HAP-1 (cell line): Measurements from ENCODE around the gene TIAL1.
A peak's percentile ranks its signal among the peaks of the same experiment; 100 is the strongest.

Experiments
- DNase-seq, 2 experiments: peaks; one replicate each; pipeline ENCODE4 v3.0.0-alpha.2; 2016 to 2020; ENCODE audit warnings: low spot score in 2 of 2
- H3K27me3 ChIP-seq: fragments of 250-450 bp; sonication (Bioruptor Pico); 2 replicates; pipeline ENCODE4 v1.5.1; 2020; ENCODE audit warnings: low read depth, mild to moderate bottlenecking, moderate library complexity
- H3K36me3 ChIP-seq: fragments of 250-450 bp; sonication (Bioruptor Pico); replicated peaks from 2 replicates; pipeline ENCODE4 v1.5.1; 2020; ENCODE audit warnings: mild to moderate bottlenecking
- H3K4me1 ChIP-seq: fragments of 250-450 bp; sonication (Bioruptor Pico); 2 replicates; pipeline ENCODE4 v1.5.1; 2020; ENCODE audit warnings: mild to moderate bottlenecking
- H3K4me3 ChIP-seq: fragments of 250-450 bp; sonication (Bioruptor Pico); 2 replicates; pipeline ENCODE4 v1.5.1; 2020; ENCODE audit warnings: mild to moderate bottlenecking, moderate library complexity
- H3K9me3 ChIP-seq: fragments of 250-450 bp; sonication (Bioruptor Pico); 2 replicates; pipeline ENCODE4 v1.5.1; 2020; ENCODE audit warnings: mild to moderate bottlenecking, moderate library complexity
- in situ Hi-C: fragments of 300-500 bp; cut with MboI; formaldehyde crosslinking; loops from 3 replicates; pipeline ENCODE4 v1.14.3; 2020; ENCODE audit warnings: low sequenced_read_pairs, inconsistent platforms, mixed read lengths

TIAL1 gene

GRCh38 chr10:119550827-119551226 is 45.9 kb downstream of the TIAL1 start:
- Histone ChIP-seq H3K9me3 (no peaks in the 10 kb centered on the region), H3K27me3 (peaks cover 7% of the 10 kb centered on the region; the same call in 1 of the 2 replicates), H3K4me1 (peaks cover 5% of the 10 kb centered on the region; the same call in 1 of the 2 replicates), H3K4me3 (no peak overlapping the region), H3K36me3 (no peaks in the 10 kb centered on the region)
- in situ Hi-C loops = no loop called here
- no peak for DNase-seq

DNA sequence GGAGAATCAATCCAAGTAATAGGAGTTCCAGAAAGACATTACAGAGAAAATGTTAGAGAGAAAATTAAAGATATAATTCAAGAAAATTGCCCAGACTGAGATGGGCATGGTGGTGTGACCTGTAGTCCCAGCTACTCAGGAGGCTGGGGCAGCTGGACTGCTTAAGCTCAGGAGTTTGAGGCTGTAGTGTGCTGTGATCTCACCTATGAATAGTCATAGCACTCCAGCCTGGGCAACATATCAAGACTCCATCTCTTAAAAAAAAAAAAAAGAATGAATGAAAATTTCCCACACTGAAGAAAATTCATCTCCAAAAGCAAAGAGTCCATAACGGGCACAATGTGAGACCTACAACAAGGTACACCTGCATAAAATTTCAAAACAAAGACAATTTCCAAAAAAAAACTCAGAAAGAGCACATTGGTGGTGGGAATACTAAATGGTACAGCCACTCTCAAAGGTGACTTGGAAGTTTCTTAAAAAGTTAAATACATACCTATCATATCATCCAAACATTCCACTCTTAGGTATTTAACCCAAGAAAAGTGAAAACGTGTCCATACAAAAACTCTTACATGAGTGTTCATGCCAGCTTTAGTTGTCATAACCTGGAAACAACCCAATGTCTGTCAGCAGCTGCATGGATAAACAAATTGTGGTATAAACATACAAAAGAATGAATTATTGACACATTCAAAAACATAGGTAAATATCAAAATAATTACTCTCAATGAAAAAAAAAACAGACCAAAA is 47.3 kb downstream of the TIAL1 start:
- in situ Hi-C loops = no loop called here
- no peaks in the 10 kb centered on the region for H3K36me3 ChIP-seq
- DNase-seq = no peak
- H3K4me1 ChIP-seq = peaks cover 5% of the 10 kb centered on the region; the same call in 1 of the 2 replicates
- peaks cover 7% of the 10 kb centered on the region; the same call in 1 of the 2 replicates for H3K27me3 ChIP-seq
- H3K4me3 ChIP-seq = no peak overlapping the region
- no peaks in the 10 kb centered on the region for H3K9me3 ChIP-seq

GRCh38 chr10:119546009-119546408 is 50.8 kb downstream of the TIAL1 start:
- DNase-seq = peak in 1 of 2 experiments; percentile 53
- in situ Hi-C loops = no loop called here
- no peaks in the 10 kb centered on the region for H3K9me3 ChIP-seq
- H3K36me3 ChIP-seq = no peaks in the 10 kb centered on the region
- peaks cover 3% of the 10 kb centered on the region; the same call in 1 of the 2 replicates for H3K27me3 ChIP-seq
- peaks cover 15% of the 10 kb centered on the region for H3K4me1 ChIP-seq
- no peak overlapping the region for H3K4me3 ChIP-seq

GRCh38 chr10:119545310-119545709 is 51.5 kb downstream of the TIAL1 start:
- no peak for DNase-seq
- in situ Hi-C loops = no loop called here
- H3K4me3 ChIP-seq = no peak overlapping the region
- H3K36me3 ChIP-seq = no peaks in the 10 kb centered on the region
- peaks cover 3% of the 10 kb centered on the region; the same call in 1 of the 2 replicates for H3K27me3 ChIP-seq
- H3K4me1 ChIP-seq = peaks cover 20% of the 10 kb centered on the region
- no peaks in the 10 kb centered on the region for H3K9me3 ChIP-seq

- Histone ChIP-seq H3K36me3 (no peaks in the 10 kb centered on the region), H3K9me3 (no peaks in the 10 kb centered on the region), H3K27me3 (peaks cover 3% of the 10 kb centered on the region; the same call in 1 of the 2 replicates), H3K4me3 (peak overlapping the region; percentile 69; the same call in 1 of the 2 replicates), H3K4me1 (peaks cover 20% of the 10 kb centered on the region)
- in situ Hi-C loops = no loop called here
- DNase-seq = no peak
These were observed 52.7 kb downstream of the TIAL1 start for GRCh38 chr10:119543814-119544642.

DNA sequence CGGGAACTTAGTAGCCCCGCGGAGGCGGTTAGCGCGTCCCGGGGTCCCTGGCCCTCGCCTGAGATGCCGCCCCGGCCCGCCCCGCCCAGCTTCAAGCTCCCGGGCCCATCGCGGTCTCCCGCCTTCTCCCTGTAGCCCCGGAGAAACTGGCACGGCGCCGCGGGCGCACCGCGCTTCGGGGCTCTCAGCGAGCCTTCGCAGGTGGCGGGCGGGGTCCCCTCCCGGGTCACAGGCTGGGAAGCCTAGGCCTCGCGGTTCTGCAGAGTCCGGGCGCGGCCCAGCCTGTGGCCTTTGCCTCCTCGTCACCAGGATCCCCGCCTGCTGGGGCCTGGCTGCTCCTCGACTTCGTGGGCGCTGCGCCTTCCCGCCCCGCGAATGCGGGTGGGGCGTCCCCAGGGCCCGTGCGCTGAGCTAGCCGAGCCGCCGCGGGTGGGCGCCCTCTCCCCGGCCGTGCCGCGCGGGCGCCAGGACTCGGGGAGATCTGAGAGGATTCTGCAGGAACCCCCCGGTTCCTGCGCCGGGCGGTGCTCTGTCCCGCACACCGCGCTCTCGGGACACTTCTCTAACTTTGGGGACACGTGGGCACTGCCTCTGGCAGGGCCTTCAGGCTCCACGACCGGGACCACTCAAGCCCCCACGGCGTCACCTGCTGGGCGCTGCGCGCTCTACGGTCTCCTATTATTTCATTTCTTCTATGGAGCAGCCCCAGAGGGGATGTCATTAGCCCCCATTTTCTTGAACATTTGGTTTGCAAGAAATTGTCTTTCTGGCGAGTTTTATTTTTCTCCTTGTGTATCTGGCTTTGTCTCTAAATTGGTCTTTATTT is 53.6 kb downstream of the TIAL1 start:
- Histone ChIP-seq H3K9me3 (no peaks in the 10 kb centered on the region), H3K4me3 (peak overlapping the region; percentile 69), H3K27me3 (no peaks in the 10 kb centered on the region), H3K4me1 (peaks cover 20% of the 10 kb centered on the region), H3K36me3 (no peaks in the 10 kb centered on the region)
- in situ Hi-C loops = no loop called here
- DNase-seq = peak; percentile 54 to 80

- no peaks in the 10 kb centered on the region for H3K27me3 ChIP-seq
- H3K36me3 ChIP-seq = no peaks in the 10 kb centered on the region
- in situ Hi-C loops = no loop called here
- peak; percentile 86 to 90 for DNase-seq
- H3K9me3 ChIP-seq = no peaks in the 10 kb centered on the region
- peak within 1 kb of the TSS; percentile 69 for H3K4me3 ChIP-seq
- peaks cover 20% of the 10 kb centered on the region for H3K4me1 ChIP-seq
These were observed 54.3 kb downstream of the TIAL1 start, which contains the start of gene RGS10 for GRCh38 chr10:119542357-119542987. TSS of gene RGS10 (minus strand) at chr10:119542719. CDS start at chr10:119542638, 81 bp downstream.

GRCh38 chr10:119541459-119542356 is 55.1 kb downstream of the TIAL1 start:
- in situ Hi-C loops = no loop called here
- peak in 1 of 2 experiments; percentile 43 for DNase-seq
- peaks cover 20% of the 10 kb centered on the region for H3K4me1 ChIP-seq
- no peaks in the 10 kb centered on the region for H3K36me3 ChIP-seq
- no peaks in the 10 kb centered on the region for H3K9me3 ChIP-seq
- H3K27me3 ChIP-seq = no peaks in the 10 kb centered on the region
- peak overlapping the region; percentile 69 for H3K4me3 ChIP-seq

DNA sequence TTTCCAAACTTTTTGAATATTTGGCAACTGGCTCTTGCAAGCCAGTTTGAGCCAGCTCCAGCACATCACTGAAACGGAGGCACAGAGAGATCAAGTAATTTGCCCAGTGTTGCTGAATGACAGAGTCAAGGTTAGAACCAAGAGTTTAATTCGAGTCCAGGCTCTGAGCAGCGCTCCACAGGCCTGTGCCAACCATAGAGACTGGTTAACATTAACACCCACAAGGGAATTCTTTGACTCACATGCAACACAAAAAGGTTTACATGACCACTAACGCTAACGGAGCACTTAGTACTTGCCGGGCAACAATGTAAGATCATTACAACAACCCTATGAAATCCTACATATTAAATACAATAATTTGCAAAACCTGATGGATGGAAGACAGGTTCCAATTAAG is 55.7 kb downstream of the TIAL1 start:
- H3K4me1 ChIP-seq = peaks cover 16% of the 10 kb centered on the region
- no peaks in the 10 kb centered on the region for H3K36me3 ChIP-seq
- peak in 1 of 2 experiments; percentile 20 for DNase-seq
- no peaks in the 10 kb centered on the region for H3K27me3 ChIP-seq
- in situ Hi-C loops = no loop called here
- no peaks in the 10 kb centered on the region for H3K9me3 ChIP-seq
- H3K4me3 ChIP-seq = peak overlapping the region; percentile 69

DNA sequence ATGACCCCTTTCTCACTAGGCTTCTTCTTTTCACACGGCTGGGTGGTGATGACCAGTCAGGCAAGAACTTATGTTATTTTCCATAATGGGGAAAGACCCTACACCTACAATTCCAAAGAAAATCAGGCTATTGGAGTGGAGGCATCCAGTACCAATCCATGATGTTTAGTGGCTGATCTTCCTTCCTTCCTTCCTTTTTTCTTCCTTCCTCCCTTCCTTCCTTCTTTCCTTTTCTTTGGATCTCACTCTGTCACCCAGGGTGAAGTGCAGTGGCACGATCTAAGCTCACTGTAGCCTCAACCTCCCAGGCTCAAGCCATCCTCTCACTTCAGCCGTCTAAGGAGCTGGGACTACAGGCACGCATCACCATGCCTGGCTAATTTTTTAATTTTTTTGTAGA is 56.7 kb downstream of the TIAL1 start:
- Histone ChIP-seq H3K4me1 (peaks cover 15% of the 10 kb centered on the region), H3K4me3 (no peak overlapping the region), H3K27me3 (no peaks in the 10 kb centered on the region), H3K36me3 (no peaks in the 10 kb centered on the region), H3K9me3 (no peaks in the 10 kb centered on the region)
- no peak for DNase-seq
- in situ Hi-C loops = no loop called here

- Histone ChIP-seq H3K9me3 (no peaks in the 10 kb centered on the region), H3K27me3 (no peaks in the 10 kb centered on the region), H3K36me3 (no peaks in the 10 kb centered on the region), H3K4me3 (no peak overlapping the region), H3K4me1 (peaks cover 15% of the 10 kb centered on the region)
- in situ Hi-C loops = no loop called here
- DNase-seq = no peak
These were observed 57.4 kb downstream of the TIAL1 start for GRCh38 chr10:119539359-119539825.
